K562 (cell line): Measurements from ENCODE around the gene PET100. TPM values are rescaled to one million over a fixed set of nuclear protein-coding genes. Genes with fewer than 3 reads are reported as not detected.

Experiments
- BCLAF1 ChIP-seq, 2 experiments: fragments of 450-650 bp in 1 of 2; IDR thresholded peaks; 2 replicates each; pipeline ENCODE4 v1.6.1; 2011 to 2017; ENCODE audit warnings: low read depth in 2 of 2, antibody characterized with exemption in 1 of 2, borderline replicate concordance in 1 of 2, low read length in 1 of 2, mild to moderate bottlenecking in 1 of 2, mixed read lengths in 1 of 2; ENCODE audit not compliant: control insufficient read depth in 1 of 2
- EGR1 ChIP-seq: fragments of 450-650 bp; conservative IDR thresholded peaks from 2 replicates; pipeline ENCODE4 v1.6.1; 2017; ENCODE audit warnings: mild to moderate bottlenecking
- L3MBTL2 ChIP-seq: fragments of 450-650 bp; IDR thresholded peaks from 2 replicates; pipeline ENCODE4 v1.6.1; 2016; ENCODE audit warnings: mild to moderate bottlenecking, moderate library complexity
- RCOR1 ChIP-seq, 2 experiments: IDR thresholded peaks; 2 replicates each; pipeline ENCODE4 v1.6.1; 2012; ENCODE audit warnings: low read depth in 2 of 2, low read length in 2 of 2, borderline replicate concordance in 1 of 2, improper control_type of control experiment in 1 of 2
- VEZF1 ChIP-seq: fragments of 200-800 bp; sonication (Bioruptor generic); IDR thresholded peaks from 2 replicates; pipeline ENCODE4 v1.6.1; 2017; ENCODE audit warnings: missing genetic modification characterization, missing compliant biosample characterization
- ZBTB34 ChIP-seq: fragments of 250-450 bp; sonication (Bioruptor Pico); IDR thresholded peaks from 2 replicates; pipeline ENCODE4 v1.8.0; 2021; ENCODE audit warnings: mild to moderate bottlenecking, moderate library complexity
- ZFX ChIP-seq: sonication (generic); formaldehyde crosslinking; IDR thresholded peaks from 2 replicates; pipeline ENCODE4 v1.8.0; 2022; ENCODE audit warnings: mild to moderate bottlenecking, missing genetic modification reagents, moderate library complexity
- ZNF121 ChIP-seq: sonication (generic); formaldehyde crosslinking; conservative IDR thresholded peaks from 2 replicates; pipeline ENCODE4 v1.8.0; 2022; ENCODE audit warnings: missing genetic modification reagents
- ZNF436 ChIP-seq: fragments of 250-450, 450-650 bp; sonication (Bioruptor Pico); formaldehyde crosslinking; IDR thresholded peaks from 2 replicates; pipeline ENCODE4 v1.7.0; 2020; ENCODE audit warnings: mild to moderate bottlenecking
- polyA plus RNA-seq, 8 experiments: library from polyadenylated mRNA; depleted of rRNA in 4 of 8; stranded (reverse) in 5 of 8; unstranded in 3 of 8; fragments of >200 nt; fragmentation: Nextera tagmentation in 2 of 8; fragmentation: Illumina TruSeq in 1 of 8; extraction: Ambion mirVana in 2 of 8; extraction: Trizol in 1 of 8; gene quantifications; 2 replicates each; pipeline versions ENCODE4 v1.2.1 to v1.2.3, GENCODE V29; 2011 to 2014; ENCODE audit warnings: inconsistent platforms in 1 of 8, missing spikeins in 1 of 8
- total RNA-seq, 7 experiments: library from RNA; depleted of rRNA in 6 of 7; stranded (reverse); fragments of >200 nt in 6 of 7; fragmentation: Illumina TruSeq in 2 of 7; extraction: Trizol in 2 of 7; gene quantifications; 2 replicates each; pipeline versions ENCODE4 v1.2.1 to v1.2.3, GENCODE V29; 2011 to 2021; ENCODE audit warnings: low replicate concordance in 1 of 7
- TF ChIP-seq, protein P1 (sequence below): sonication (generic); formaldehyde crosslinking; IDR thresholded peaks from 2 replicates; pipeline ENCODE4 v1.8.1; 2023; ENCODE audit warnings: mild to moderate bottlenecking, missing genetic modification reagents
- TF ChIP-seq, protein P2 (sequence below): fragments of 250-450 bp; sonication (Bioruptor Pico); IDR thresholded peaks from 2 replicates; pipeline ENCODE4 v1.4.0; 2020; ENCODE audit warnings: mild to moderate bottlenecking, moderate library complexity, borderline replicate concordance
- TF ChIP-seq, protein P3 (sequence below): fragments of 450-650 bp; conservative IDR thresholded peaks from 2 replicates; pipeline ENCODE4 v1.6.1; 2016; ENCODE audit warnings: missing genetic modification characterization, low read depth, mild to moderate bottlenecking, control low read depth, missing compliant biosample characterization

PET100 gene
- total and polyA plus RNA-seq, 9 of the 15 experiments (the other 6 are each of a cell fraction or from before 2014, with no cell fraction given) = 62.3 to 351 (median 98.3) TPM

DNA sequence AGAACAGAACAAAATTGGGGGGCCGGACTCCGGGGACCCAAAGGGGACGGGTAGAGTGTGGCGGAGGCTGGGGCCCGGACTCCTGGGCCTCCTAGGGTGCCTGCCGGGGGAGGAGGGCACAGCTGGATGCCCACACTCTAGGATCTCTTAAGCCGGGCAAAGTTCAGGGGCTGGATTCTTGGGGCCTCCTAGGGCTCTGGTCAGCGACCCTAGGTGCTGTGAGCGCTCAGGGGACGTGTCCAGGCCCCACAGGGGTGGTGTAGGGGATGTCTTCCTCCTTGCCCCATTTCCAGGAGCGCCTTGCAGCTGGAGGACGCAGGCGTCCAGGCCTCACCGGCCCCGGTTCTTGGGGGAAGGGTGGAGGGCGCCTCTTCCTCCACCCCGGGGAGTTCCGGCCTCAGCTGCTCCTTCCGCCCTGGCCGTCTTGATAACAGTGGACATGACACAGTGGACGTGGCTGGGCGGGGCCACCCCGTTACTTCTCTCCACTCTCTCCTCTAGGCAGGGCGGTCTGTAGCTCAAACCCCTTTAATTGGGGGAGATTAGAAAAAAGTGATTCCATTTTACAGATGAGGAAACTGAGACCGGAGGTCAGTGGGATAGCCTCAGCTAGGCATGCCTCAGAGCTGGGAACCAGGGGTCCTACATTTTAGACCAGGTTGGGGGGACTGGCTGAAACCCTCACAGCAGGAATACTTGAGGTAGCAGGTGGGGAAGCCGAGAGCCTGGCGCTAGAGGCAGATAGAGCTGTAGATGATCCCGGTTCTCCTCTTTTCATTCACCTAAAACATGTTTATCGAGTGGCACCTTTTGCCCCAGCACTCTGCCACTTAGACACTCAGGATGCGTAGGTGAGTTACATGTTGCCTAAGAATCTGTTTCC, 8.0 kb downstream of the PET100 start (continued):
- TF ChIP-seq VEZF1 (peak; percentile 4), ZBTB34 (CRISPR knock-in tag) (no peak), RCOR1 (IDR thresholded peaks at IDR 0.05; ENCODE audit: borderline replicate concordance in 1 of 2, low read depth in 2 of 2, low read length in 2 of 2) (peak in 1 of 2 experiments; percentile 36; a peak in 1 of 4 replicates), ZNF121 (CRISPR knock-in tag) (no peak), EGR1 (no peak), ZNF436 (CRISPR knock-in tag) (no peak), L3MBTL2 (no peak), BCLAF1 (IDR thresholded peaks at IDR 0.05; ENCODE audit: borderline replicate concordance in 1 of 2, control insufficient read depth in 1 of 2, low read depth in 2 of 2, low read length in 1 of 2) (no peak), ZFX (CRISPR knock-in tag) (peak; percentile 72)
- TF ChIP-seq, protein P1, sequence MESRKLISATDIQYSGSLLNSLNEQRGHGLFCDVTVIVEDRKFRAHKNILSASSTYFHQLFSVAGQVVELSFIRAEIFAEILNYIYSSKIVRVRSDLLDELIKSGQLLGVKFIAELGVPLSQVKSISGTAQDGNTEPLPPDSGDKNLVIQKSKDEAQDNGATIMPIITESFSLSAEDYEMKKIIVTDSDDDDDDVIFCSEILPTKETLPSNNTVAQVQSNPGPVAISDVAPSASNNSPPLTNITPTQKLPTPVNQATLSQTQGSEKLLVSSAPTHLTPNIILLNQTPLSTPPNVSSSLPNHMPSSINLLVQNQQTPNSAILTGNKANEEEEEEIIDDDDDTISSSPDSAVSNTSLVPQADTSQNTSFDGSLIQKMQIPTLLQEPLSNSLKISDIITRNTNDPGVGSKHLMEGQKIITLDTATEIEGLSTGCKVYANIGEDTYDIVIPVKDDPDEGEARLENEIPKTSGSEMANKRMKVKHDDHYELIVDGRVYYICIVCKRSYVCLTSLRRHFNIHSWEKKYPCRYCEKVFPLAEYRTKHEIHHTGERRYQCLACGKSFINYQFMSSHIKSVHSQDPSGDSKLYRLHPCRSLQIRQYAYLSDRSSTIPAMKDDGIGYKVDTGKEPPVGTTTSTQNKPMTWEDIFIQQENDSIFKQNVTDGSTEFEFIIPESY = no peak
- TF ChIP-seq, protein P2, sequence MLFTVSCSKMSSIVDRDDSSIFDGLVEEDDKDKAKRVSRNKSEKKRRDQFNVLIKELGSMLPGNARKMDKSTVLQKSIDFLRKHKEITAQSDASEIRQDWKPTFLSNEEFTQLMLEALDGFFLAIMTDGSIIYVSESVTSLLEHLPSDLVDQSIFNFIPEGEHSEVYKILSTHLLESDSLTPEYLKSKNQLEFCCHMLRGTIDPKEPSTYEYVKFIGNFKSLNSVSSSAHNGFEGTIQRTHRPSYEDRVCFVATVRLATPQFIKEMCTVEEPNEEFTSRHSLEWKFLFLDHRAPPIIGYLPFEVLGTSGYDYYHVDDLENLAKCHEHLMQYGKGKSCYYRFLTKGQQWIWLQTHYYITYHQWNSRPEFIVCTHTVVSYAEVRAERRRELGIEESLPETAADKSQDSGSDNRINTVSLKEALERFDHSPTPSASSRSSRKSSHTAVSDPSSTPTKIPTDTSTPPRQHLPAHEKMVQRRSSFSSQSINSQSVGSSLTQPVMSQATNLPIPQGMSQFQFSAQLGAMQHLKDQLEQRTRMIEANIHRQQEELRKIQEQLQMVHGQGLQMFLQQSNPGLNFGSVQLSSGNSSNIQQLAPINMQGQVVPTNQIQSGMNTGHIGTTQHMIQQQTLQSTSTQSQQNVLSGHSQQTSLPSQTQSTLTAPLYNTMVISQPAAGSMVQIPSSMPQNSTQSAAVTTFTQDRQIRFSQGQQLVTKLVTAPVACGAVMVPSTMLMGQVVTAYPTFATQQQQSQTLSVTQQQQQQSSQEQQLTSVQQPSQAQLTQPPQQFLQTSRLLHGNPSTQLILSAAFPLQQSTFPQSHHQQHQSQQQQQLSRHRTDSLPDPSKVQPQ (CRISPR knock-in tag) = no peak
- TF ChIP-seq, protein P3, sequence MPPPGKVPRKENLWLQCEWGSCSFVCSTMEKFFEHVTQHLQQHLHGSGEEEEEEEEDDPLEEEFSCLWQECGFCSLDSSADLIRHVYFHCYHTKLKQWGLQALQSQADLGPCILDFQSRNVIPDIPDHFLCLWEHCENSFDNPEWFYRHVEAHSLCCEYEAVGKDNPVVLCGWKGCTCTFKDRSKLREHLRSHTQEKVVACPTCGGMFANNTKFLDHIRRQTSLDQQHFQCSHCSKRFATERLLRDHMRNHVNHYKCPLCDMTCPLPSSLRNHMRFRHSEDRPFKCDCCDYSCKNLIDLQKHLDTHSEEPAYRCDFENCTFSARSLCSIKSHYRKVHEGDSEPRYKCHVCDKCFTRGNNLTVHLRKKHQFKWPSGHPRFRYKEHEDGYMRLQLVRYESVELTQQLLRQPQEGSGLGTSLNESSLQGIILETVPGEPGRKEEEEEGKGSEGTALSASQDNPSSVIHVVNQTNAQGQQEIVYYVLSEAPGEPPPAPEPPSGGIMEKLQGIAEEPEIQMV (tag) = no peak
